ENCODE data around the gene TMEM242. TPM values are rescaled to one million over a fixed set of nuclear protein-coding genes. Genes with fewer than 3 reads are reported as not detected.

TMEM242 gene
- total RNA-seq, 1 experiment from 2014 or later, result 9.4 TPM

- Mint-ChIP-seq H3K27me3 (ENCODE audit: insufficient read depth, unreplicated experiment) (no peaks in the 10 kb centered on the region), H3K27ac (ENCODE audit: low read depth, unreplicated experiment) (no peak overlapping the region), H3K4me1 (ENCODE audit: insufficient read depth, unreplicated experiment) (no peaks in the 10 kb centered on the region), H3K36me3 (ENCODE audit: insufficient read depth, unreplicated experiment) (no peaks in the 10 kb centered on the region), H3K9me3 (ENCODE audit: unreplicated experiment) (no peaks in the 10 kb centered on the region), H3K4me3 (ENCODE audit: unreplicated experiment) (no peak overlapping the region)
- POLR2A ChIA-PET, result interaction anchor here (1.5 kb wide), 1 partner anchor 21 kb away, joined by 3 read pairs; no protein-coding TSS in a partner anchor
- CTCF ChIA-PET, result no interaction called here
- TF ChIP-seq CTCF (IDR thresholded peaks at IDR 0.05; ENCODE audit: unreplicated experiment), result no peak
- no peak for DNase-seq (ENCODE audit: unreplicated experiment)
- BruUV-seq (replicated peaks), result no TSS peak
- intact Hi-C loops (cut with micrococcal nuclease), result loop anchor here (5.0 to 10.0 kb wide), 2 partner anchors 494 to 1952 kb away; no protein-coding TSS in a partner anchor
These were observed 46.6 kb downstream of the TMEM242 start for GRCh38 chr6:157276731-157277130.

- Mint-ChIP-seq H3K4me3 (ENCODE audit: unreplicated experiment) (no peak overlapping the region), H3K9me3 (ENCODE audit: unreplicated experiment) (no peaks in the 10 kb centered on the region), H3K4me1 (ENCODE audit: insufficient read depth, unreplicated experiment) (no peaks in the 10 kb centered on the region), H3K36me3 (ENCODE audit: insufficient read depth, unreplicated experiment) (no peaks in the 10 kb centered on the region), H3K27me3 (ENCODE audit: insufficient read depth, unreplicated experiment) (no peaks in the 10 kb centered on the region), H3K27ac (ENCODE audit: low read depth, unreplicated experiment) (no peak overlapping the region)
- no TSS peak for BruUV-seq (replicated peaks)
- no peak for TF ChIP-seq CTCF (IDR thresholded peaks at IDR 0.05; ENCODE audit: unreplicated experiment)
- CTCF ChIA-PET, result interaction anchor here (0.6 to 2.0 kb wide), 6 partner anchors 11 to 136 kb away, joined by 3 to 6 read pairs (median 4); no protein-coding TSS in a partner anchor
- intact Hi-C loops (cut with micrococcal nuclease), result loop anchor here (5.0 to 10.0 kb wide), 2 partner anchors 494 to 1951 kb away; no protein-coding TSS in a partner anchor
- DNase-seq (ENCODE audit: unreplicated experiment), result no peak
- POLR2A ChIA-PET, result no interaction called here
These were observed 47.2 kb downstream of the TMEM242 start for GRCh38 chr6:157276134-157276532.

GRCh38 chr6:157274471-157275226 is 48.7 kb downstream of the TMEM242 start:
- TF ChIP-seq CTCF (IDR thresholded peaks at IDR 0.05; ENCODE audit: unreplicated experiment), result peak; percentile 49
- Mint-ChIP-seq H3K4me1 (ENCODE audit: insufficient read depth, unreplicated experiment) (no peaks in the 10 kb centered on the region), H3K9me3 (ENCODE audit: unreplicated experiment) (peaks cover 12% of the 10 kb centered on the region), H3K36me3 (ENCODE audit: insufficient read depth, unreplicated experiment) (no peaks in the 10 kb centered on the region), H3K27ac (ENCODE audit: low read depth, unreplicated experiment) (no peak overlapping the region), H3K27me3 (ENCODE audit: insufficient read depth, unreplicated experiment) (no peaks in the 10 kb centered on the region), H3K4me3 (ENCODE audit: unreplicated experiment) (peak overlapping the region; percentile 73)
- ChIA-PET CTCF (interaction anchor here (0.6 to 2.0 kb wide), 19 partner anchors 11 to 1797 kb away, joined by 3 to 7 read pairs (median 4); no protein-coding TSS in a partner anchor), POLR2A (interaction anchor here (0.9 to 1.4 kb wide), 3 partner anchors 13 to 554 kb away, joined by 4 to 5 read pairs (median 4); no protein-coding TSS in a partner anchor)
- DNase-seq (ENCODE audit: unreplicated experiment), result peak; percentile 68
- BruUV-seq (replicated peaks), result no TSS peak
- intact Hi-C loops (cut with micrococcal nuclease), result loop anchor here (2.0 to 10.0 kb wide), 4 partner anchors 240 to 1950 kb away; no protein-coding TSS in a partner anchor

GRCh38 chr6:157273756-157274470 is 49.4 kb downstream of the TMEM242 start:
- CTCF ChIA-PET, result interaction anchor here (0.6 to 2.0 kb wide), 9 partner anchors 14 to 1484 kb away, joined by 3 to 7 read pairs (median 4); no protein-coding TSS in a partner anchor
- Mint-ChIP-seq H3K27me3 (ENCODE audit: insufficient read depth, unreplicated experiment) (no peaks in the 10 kb centered on the region), H3K4me3 (ENCODE audit: unreplicated experiment) (peak overlapping the region; percentile 73), H3K36me3 (ENCODE audit: insufficient read depth, unreplicated experiment) (no peaks in the 10 kb centered on the region), H3K4me1 (ENCODE audit: insufficient read depth, unreplicated experiment) (no peaks in the 10 kb centered on the region), H3K9me3 (ENCODE audit: unreplicated experiment) (peaks cover 12% of the 10 kb centered on the region), H3K27ac (ENCODE audit: low read depth, unreplicated experiment) (no peak overlapping the region)
- POLR2A ChIA-PET, result interaction anchor here (0.9 kb wide), 1 partner anchor 14 kb away, joined by 4 read pairs; no protein-coding TSS in a partner anchor
- TF ChIP-seq CTCF (IDR thresholded peaks at IDR 0.05; ENCODE audit: unreplicated experiment), result no peak
- no TSS peak for BruUV-seq (replicated peaks)
- no peak for DNase-seq (ENCODE audit: unreplicated experiment)
- intact Hi-C loops (cut with micrococcal nuclease), result loop anchor here (2.0 to 10.0 kb wide), 3 partner anchors 239 to 1949 kb away; no protein-coding TSS in a partner anchor
